Neuronal stem cell (in vitro differentiated cells): ENCODE data around the gene PDZRN3.

Experiments
- DNase-seq: peaks from one replicate; pipeline ENCODE4 v3.0.0-alpha.2; 2013; ENCODE audit warnings: low spot score
- H2AFZ ChIP-seq: one replicate; pipeline ENCODE4 v1.6.1; 2013; ENCODE audit warnings: mild to moderate bottlenecking, low read length, inconsistent platforms
- H2AK5ac ChIP-seq: 2 replicates; pipeline ENCODE4 v1.6.1; 2013; ENCODE audit warnings: low read depth, mild to moderate bottlenecking, inconsistent platforms, low read length, moderate library complexity, mixed read lengths
- H2BK120ac ChIP-seq: 2 replicates; pipeline ENCODE4 v1.6.1; 2013; ENCODE audit warnings: low read depth, mild to moderate bottlenecking, inconsistent platforms, low read length, moderate library complexity, mixed read lengths
- H2BK12ac ChIP-seq: one replicate; pipeline ENCODE4 v1.6.1; 2013; ENCODE audit warnings: low read length, inconsistent platforms
- H2BK15ac ChIP-seq: 2 replicates; pipeline ENCODE4 v1.6.1; 2013; ENCODE audit warnings: mild to moderate bottlenecking, low read length, inconsistent platforms, mixed read lengths
- H2BK5ac ChIP-seq: one replicate; pipeline ENCODE4 v1.6.1; 2013; ENCODE audit warnings: inconsistent platforms, mild to moderate bottlenecking, low read length, moderate library complexity
- H3K14ac ChIP-seq: one replicate; pipeline ENCODE4 v1.6.1; 2013; ENCODE audit warnings: low read length, inconsistent platforms
- H3K18ac ChIP-seq: 2 replicates; pipeline ENCODE4 v1.6.1; 2013; ENCODE audit warnings: low read length, inconsistent platforms
- H3K23ac ChIP-seq: 2 replicates; pipeline ENCODE4 v1.6.1; 2013; ENCODE audit warnings: low read depth, mild to moderate bottlenecking, mixed read lengths, low read length, inconsistent platforms; ENCODE audit not compliant: poor library complexity
- H3K27ac ChIP-seq: replicated peaks from 3 replicates; pipeline ENCODE4 v1.5.1; 2013; ENCODE audit warnings: low read length, inconsistent platforms
- H3K27me3 ChIP-seq, 3 experiments: 2 replicates each; pipeline ENCODE4 v1.6.1; 2013; ENCODE audit warnings: low read length in 3 of 3, mild to moderate bottlenecking in 2 of 3, inconsistent platforms in 1 of 3, low read depth in 1 of 3, mixed read lengths in 1 of 3, moderate library complexity in 1 of 3; ENCODE audit not compliant: control insufficient read depth in 3 of 3, insufficient read depth in 3 of 3
- H3K36me3 ChIP-seq, 2 donors: replicated peaks in 1 of 2; 2 replicates each; pipeline ENCODE4 v1.6.1; 2013; ENCODE audit warnings: low read length in 2 of 2; ENCODE audit not compliant: control insufficient read depth in 2 of 2, insufficient read depth in 2 of 2
- H3K4ac ChIP-seq: 2 replicates; pipeline ENCODE4 v1.6.1; 2013; ENCODE audit warnings: inconsistent platforms, mild to moderate bottlenecking, low read length, moderate library complexity
- H3K4me1 ChIP-seq, 2 donors: 1 replicate in 1 of 2; 2 replicates in 1 of 2; pipeline ENCODE4 v1.6.1; 2013; ENCODE audit warnings: low read length in 2 of 2, low read depth in 1 of 2; ENCODE audit not compliant: control insufficient read depth in 2 of 2, insufficient read depth in 1 of 2
- H3K4me2 ChIP-seq: one replicate; pipeline ENCODE4 v1.6.1; 2013; ENCODE audit warnings: mild to moderate bottlenecking, low read length, inconsistent platforms; ENCODE audit not compliant: insufficient read depth, poor library complexity, severe bottlenecking
- H3K4me3 ChIP-seq, 2 donors: 2 replicates each; pipeline ENCODE4 v1.5.1; 2013; ENCODE audit warnings: low read length in 2 of 2, mild to moderate bottlenecking in 2 of 2, inconsistent platforms in 1 of 2, moderate library complexity in 1 of 2
- H3K79me1 ChIP-seq: one replicate; pipeline ENCODE4 v1.6.1; 2013; ENCODE audit warnings: low read depth, mild to moderate bottlenecking, inconsistent platforms, low read length, moderate library complexity
- H3K9ac ChIP-seq: one replicate; pipeline ENCODE4 v1.6.1; 2013; ENCODE audit warnings: mild to moderate bottlenecking, low read depth, low read length, inconsistent platforms; ENCODE audit not compliant: poor library complexity
- H3K9me3 ChIP-seq, 2 donors: replicated peaks in 1 of 2; 2 replicates each; pipeline versions ENCODE3 to v1.6.1; 2013; ENCODE audit warnings: low read length in 2 of 2, mild to moderate bottlenecking in 2 of 2, inconsistent platforms in 1 of 2, low read depth in 1 of 2, mixed read lengths in 1 of 2, moderate library complexity in 1 of 2; ENCODE audit not compliant: control insufficient read depth in 2 of 2, insufficient read depth in 1 of 2
- H4K8ac ChIP-seq: one replicate; pipeline ENCODE4 v1.6.1; 2013; ENCODE audit warnings: low read depth, mild to moderate bottlenecking, inconsistent platforms, low read length, moderate library complexity
- H4K91ac ChIP-seq: one replicate; pipeline ENCODE4 v1.6.1; 2013; ENCODE audit warnings: low read length, low read depth, mild to moderate bottlenecking, inconsistent platforms; ENCODE audit not compliant: poor library complexity
- WGBS, 2 donors: extraction: QIAGEN DNeasy Blood & Tissue Kit; methylation state at CpG; one replicate each; pipeline ENCODE4 v1.1.7; 2013; ENCODE audit warnings: missing lambda C conversion rate in 2 of 2, mixed read lengths in 1 of 2; ENCODE audit not compliant: insufficient read length in 2 of 2, insufficient replicate concordance in 1 of 2; ENCODE audit errors: extremely low coverage in 2 of 2; 5-methylcytosine and 5-hydroxymethylcytosine counted together

The PDZRN3 gene

DNA sequence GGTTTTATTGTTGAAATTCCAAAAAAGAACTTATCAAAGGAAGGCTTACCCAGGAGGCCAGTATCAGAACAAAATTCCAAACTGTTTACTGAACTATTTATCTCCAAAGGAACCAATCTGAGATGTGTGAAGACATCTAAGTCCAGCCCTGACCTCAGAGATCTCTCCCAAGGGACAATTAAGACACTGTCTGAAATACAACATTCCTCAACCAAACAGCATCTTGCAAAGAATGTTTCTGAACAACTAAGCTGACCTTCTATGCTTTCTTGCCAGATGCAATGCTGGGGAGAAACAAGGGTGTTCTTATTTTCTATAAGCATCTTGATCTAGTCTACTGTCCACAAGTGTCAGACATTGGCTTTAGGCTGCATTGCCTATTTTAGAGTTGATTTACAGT, 13.6 kb downstream of the PDZRN3 start:
- H2BK120ac ChIP-seq, result no peak overlapping the region
- no peak overlapping the region for H3K18ac ChIP-seq
- no peak overlapping the region for H4K91ac ChIP-seq
- H2BK15ac ChIP-seq, result no peak overlapping the region
- H4K8ac ChIP-seq, result no peak overlapping the region
- no peak overlapping the region for H3K4me3 ChIP-seq
- no peaks in the 10 kb centered on the region for H3K79me1 ChIP-seq
- no peaks in the 10 kb centered on the region for H3K27me3 ChIP-seq
- H3K23ac ChIP-seq, result no peak overlapping the region
- H2AK5ac ChIP-seq, result no peak overlapping the region
- no peak overlapping the region for H3K4me2 ChIP-seq
- H3K27ac ChIP-seq, result no peak overlapping the region
- peaks cover 0 to 3% of the 10 kb centered on the region in 2 donors for H3K9me3 ChIP-seq
- no peak overlapping the region for H2BK5ac ChIP-seq
- no peak overlapping the region for H3K14ac ChIP-seq
- H2BK12ac ChIP-seq, result no peak overlapping the region
- DNase-seq, result no peak
- peaks cover 2 to 27% of the 10 kb centered on the region in 2 donors for H3K36me3 ChIP-seq
- H2AFZ ChIP-seq, result no peak overlapping the region
- H3K4ac ChIP-seq, result no peak overlapping the region
- H3K4me1 ChIP-seq, result peaks cover 2 to 8% of the 10 kb centered on the region in 2 donors
- no peak overlapping the region for H3K9ac ChIP-seq

DNA sequence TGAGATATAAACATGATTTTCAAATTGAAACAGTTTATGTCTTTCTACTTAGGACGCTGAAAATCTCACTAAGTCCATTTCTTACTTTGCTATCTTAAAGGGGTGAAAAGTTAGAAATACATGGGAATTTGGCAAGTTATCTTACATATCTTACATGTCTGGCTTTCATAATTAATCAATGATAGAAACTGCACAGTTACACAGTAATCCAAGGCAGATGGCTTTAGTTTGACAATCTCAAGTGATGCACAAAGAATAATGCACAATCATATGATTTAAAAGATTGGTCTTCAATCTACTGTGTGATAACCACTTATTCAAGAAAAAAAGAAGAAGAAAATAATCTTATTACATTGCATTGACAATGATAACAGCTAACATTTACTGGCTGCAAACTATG, 14.2 kb downstream of the PDZRN3 start:
- no peak overlapping the region for H2BK120ac ChIP-seq
- no peak overlapping the region for H2BK12ac ChIP-seq
- no peak overlapping the region for H3K4me2 ChIP-seq
- H3K9me3 ChIP-seq, result peaks cover 0 to 3% of the 10 kb centered on the region in 2 donors
- no peak overlapping the region for H4K8ac ChIP-seq
- H3K23ac ChIP-seq, result no peak overlapping the region
- no peaks in the 10 kb centered on the region for H3K79me1 ChIP-seq
- no peak overlapping the region for H2AFZ ChIP-seq
- no peak overlapping the region for H3K9ac ChIP-seq
- H3K4me3 ChIP-seq, result no peak overlapping the region
- no peak for DNase-seq
- no peaks in the 10 kb centered on the region for H3K27me3 ChIP-seq
- no peak overlapping the region for H2BK15ac ChIP-seq
- H3K36me3 ChIP-seq, result peaks cover 2 to 28% of the 10 kb centered on the region in 2 donors
- no peak overlapping the region for H3K4ac ChIP-seq
- H3K14ac ChIP-seq, result no peak overlapping the region
- no peak overlapping the region for H2AK5ac ChIP-seq
- no peak overlapping the region for H2BK5ac ChIP-seq
- no CpG with 5 or more reads among the region's 1 CpG for WGBS, 2 donors
- peaks cover 2 to 13% of the 10 kb centered on the region in 2 donors for H3K4me1 ChIP-seq
- H3K18ac ChIP-seq, result no peak overlapping the region
- H3K27ac ChIP-seq, result no peak overlapping the region
- H4K91ac ChIP-seq, result no peak overlapping the region

DNA sequence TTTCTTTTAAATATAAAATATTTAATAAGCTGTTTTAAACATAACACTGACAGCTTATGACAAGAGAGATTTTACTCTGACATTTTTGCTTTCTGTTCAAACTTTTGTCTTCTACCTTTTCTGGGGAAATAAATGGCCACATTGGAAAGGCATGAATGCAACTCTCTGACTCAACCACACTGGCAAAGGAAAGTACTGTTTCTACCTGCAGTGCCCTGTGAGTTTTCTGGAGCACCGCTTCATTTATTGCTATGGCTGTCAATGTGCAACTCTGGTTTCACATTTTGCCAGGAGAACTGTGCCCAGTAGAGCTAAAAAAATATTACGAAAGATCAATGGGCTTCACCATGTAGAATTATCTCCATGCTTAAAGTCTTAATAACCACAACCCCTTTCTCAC, 15.1 kb downstream of the PDZRN3 start:
- H3K9me3 ChIP-seq, result peaks cover 0 to 3% of the 10 kb centered on the region in 2 donors
- peaks cover 2 to 15% of the 10 kb centered on the region in 2 donors for H3K4me1 ChIP-seq
- H3K36me3 ChIP-seq, result peaks cover 2 to 31% of the 10 kb centered on the region in 2 donors
- H2AFZ ChIP-seq, result no peak overlapping the region
- no peak overlapping the region for H3K14ac ChIP-seq
- H3K27me3 ChIP-seq, result no peaks in the 10 kb centered on the region
- H3K4me2 ChIP-seq, result no peak overlapping the region
- no peak overlapping the region for H2BK120ac ChIP-seq
- no peak for DNase-seq
- H2BK15ac ChIP-seq, result no peak overlapping the region
- no peak overlapping the region for H4K8ac ChIP-seq
- H3K18ac ChIP-seq, result no peak overlapping the region
- no peak overlapping the region for H3K4me3 ChIP-seq
- no peak overlapping the region for H2AK5ac ChIP-seq
- H3K27ac ChIP-seq, result no peak overlapping the region
- H3K4ac ChIP-seq, result no peak overlapping the region
- no peak overlapping the region for H3K9ac ChIP-seq
- no peak overlapping the region for H3K23ac ChIP-seq
- H3K79me1 ChIP-seq, result no peaks in the 10 kb centered on the region
- WGBS, 2 donors, result no CpG with 5 or more reads among the region's 2 CpGs
- H2BK5ac ChIP-seq, result no peak overlapping the region
- no peak overlapping the region for H2BK12ac ChIP-seq
- H4K91ac ChIP-seq, result no peak overlapping the region

DNA sequence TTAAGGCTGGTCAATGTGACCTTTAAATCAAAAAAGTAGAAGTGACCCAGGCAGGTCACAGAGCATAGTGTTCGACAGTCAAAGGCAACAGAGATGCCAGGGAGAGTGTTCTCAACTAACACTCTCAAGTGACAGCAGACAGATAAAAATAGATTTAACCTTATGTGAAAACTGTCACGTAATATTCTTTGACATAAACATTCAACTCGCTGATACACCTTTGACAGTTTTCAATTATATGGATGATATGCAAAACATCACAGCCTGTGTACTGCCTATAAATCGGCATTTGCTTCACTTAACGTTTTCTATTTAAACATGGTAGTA, 15.5 kb downstream of the PDZRN3 start:
- peaks cover 2 to 15% of the 10 kb centered on the region in 2 donors for H3K4me1 ChIP-seq

More for the DNA sequence above, 15.5 kb downstream of the PDZRN3 start:
- Histone ChIP-seq H2AFZ (no peak overlapping the region), H3K23ac (no peak overlapping the region), H3K4me2 (no peak overlapping the region), H3K27me3 (no peaks in the 10 kb centered on the region), H2BK15ac (no peak overlapping the region), H3K18ac (no peak overlapping the region), H2BK12ac (no peak overlapping the region), H3K79me1 (no peaks in the 10 kb centered on the region), H3K27ac (no peak overlapping the region), H2AK5ac (no peak overlapping the region), H3K36me3 (peaks cover 2 to 31% of the 10 kb centered on the region in 2 donors), H4K91ac (no peak overlapping the region), H2BK120ac (no peak overlapping the region), H3K4me3 (no peak overlapping the region), H2BK5ac (no peak overlapping the region), H3K9ac (no peak overlapping the region), H4K8ac (no peak overlapping the region), H3K4ac (no peak overlapping the region), H3K14ac (no peak overlapping the region), H3K9me3 (peaks cover 0 to 3% of the 10 kb centered on the region in 2 donors)
- DNase-seq, result no peak
- WGBS, 2 donors, result no CpG with 5 or more reads among the region's 5 CpGs
